Activated gamma-delta T cell treated with Interleukin-2 at 50 U/mL for 16 hours (primary cell): ENCODE data around the gene DCDC2.

Experiments
- DNase-seq: peaks from one replicate; pipeline ENCODE4 v3.0.0-alpha.2; 2020

Gene DCDC2

DNA sequence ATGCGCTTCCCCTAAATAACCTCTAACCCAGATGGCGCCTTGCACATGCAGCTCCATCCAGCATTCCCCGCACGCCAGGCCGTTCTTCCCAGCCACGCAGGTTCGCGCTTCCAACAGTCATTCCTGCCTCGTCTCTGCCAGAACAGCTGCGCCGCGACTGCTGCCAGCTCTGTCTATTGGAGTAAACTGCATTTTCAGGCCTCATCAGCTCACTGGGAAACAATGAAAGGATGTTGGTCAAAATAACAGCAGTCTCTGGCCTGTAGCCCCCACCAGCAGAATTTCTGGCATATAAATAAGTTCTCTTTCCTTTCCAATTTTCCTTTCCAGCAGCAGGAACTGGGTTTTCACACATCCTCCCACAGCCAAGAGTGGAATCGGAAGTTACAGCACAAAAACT, 217.3 kb downstream of the DCDC2 start:
- DNase-seq = no peak

DNA sequence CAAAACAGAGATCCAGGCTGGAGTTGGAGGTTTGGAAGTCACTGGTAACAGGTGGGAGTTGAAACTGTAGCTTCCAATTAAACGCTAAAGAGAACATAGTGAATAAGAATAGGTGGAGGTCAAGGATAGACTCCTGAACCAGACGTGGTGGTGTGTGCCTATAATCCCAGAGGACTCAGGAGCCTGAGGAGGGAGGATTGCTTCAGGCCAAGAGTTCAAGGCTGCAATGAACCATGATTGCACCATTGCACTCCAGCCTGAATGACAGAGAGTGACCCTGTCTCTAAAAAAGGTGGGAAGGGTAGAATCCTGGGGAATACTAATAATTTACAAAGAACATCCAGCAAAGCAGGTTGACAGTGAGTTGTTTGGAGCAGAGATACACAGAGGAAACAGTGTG, 218.2 kb downstream of the DCDC2 start:
- DNase-seq = no peak

- no peak for DNase-seq
Observed at GRCh38 chr6:24139080-24139479, 218.8 kb downstream of the DCDC2 start.

- DNase-seq = no peak
Observed at GRCh38 chr6:24131751-24132150, 226.1 kb downstream of the DCDC2 start.

DNA sequence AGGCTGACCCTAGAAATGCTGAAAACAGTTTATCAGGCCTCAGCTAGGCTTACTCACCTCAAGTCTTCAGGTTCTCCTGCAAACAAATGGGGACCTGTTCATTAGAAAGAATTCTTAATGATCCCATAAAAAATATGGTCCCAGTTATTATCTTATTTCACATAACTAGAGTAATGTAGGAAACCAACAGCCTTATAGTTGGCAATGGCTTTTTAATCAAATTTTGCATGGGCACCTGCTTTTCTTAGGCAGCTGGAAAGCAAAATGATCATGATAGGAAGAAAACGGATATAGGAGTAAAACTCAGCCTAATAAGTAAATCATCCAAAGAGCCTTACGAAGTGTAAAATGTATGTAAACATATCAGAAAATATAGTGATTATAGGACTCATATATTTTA, 230.5 kb downstream of the DCDC2 start:
- no peak for DNase-seq

- DNase-seq = no peak
Observed at GRCh38 chr6:24126586-24127192, 231.2 kb downstream of the DCDC2 start.

DNA sequence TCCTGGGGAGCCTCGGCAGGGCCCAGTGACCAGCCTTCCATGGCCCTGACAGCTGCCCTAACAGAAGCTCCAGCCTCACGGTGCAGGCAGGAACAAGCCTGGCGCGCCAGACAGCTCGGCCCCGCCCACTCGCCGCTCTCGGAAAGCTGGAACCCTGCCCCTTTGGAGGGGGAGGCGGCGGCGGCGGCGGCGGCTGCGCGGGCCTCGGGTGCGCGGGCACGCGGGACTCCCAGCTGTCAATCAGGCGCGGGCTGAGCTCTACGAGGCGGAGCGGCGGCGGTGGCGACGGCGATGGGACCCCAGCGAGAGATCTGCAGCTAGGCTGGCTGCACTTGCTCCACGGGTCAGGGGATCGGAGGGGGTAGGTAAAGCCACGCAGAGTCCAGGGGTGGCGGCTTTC, 231.9 kb downstream of the DCDC2 start, which contains the start of gene NRSN1:
NRSN1 (plus strand) TSS at position 236 of the 400 bp plus-strand sequence. CDS start 8,113 bp downstream, outside the sequence.
- no peak for DNase-seq

DNA sequence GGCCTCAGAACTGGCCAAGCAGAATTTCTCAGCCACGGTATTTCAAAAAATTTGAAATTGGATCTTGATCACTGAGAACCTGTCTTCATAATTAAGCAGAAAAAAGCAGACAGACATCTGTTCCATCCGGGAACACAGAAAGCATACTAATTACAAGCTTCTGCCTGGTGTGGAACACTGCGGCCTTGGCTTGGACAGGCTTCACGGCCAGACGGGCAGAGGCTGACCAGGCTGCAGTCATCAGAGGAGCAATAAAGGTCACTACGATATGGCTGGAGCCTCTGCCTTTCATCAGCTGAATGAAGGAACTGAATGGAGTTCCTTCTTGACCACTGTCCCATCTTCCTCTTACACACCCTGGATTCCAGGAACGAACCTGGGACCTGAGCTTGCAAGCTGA, 235.7 kb downstream of the DCDC2 start:
- DNase-seq = no peak
